Measurements from ENCODE around the gene HSPA9.

- no peak for TF ChIP-seq SRSF9 (IDR thresholded peaks at IDR 0.05; ENCODE audit: borderline replicate concordance, low read depth, low read length)
- TF ChIP-seq SP2 (IDR thresholded peaks at IDR 0.05; ENCODE audit: extremely low read depth, low read depth, low read length, poor library complexity, severe bottlenecking) = no peak
- TF ChIP-seq RCOR1 (IDR thresholded peaks at IDR 0.05; ENCODE audit: borderline replicate concordance in 1 of 2, low read depth in 2 of 2, low read length in 2 of 2) = no peak
These were observed 46.3 kb downstream of the HSPA9 start for GRCh38 chr5:138528744-138529469.

All from K562 (cell line).